ENCODE measurements around the gene MMP1.

- TF ChIP-seq, protein P1, sequence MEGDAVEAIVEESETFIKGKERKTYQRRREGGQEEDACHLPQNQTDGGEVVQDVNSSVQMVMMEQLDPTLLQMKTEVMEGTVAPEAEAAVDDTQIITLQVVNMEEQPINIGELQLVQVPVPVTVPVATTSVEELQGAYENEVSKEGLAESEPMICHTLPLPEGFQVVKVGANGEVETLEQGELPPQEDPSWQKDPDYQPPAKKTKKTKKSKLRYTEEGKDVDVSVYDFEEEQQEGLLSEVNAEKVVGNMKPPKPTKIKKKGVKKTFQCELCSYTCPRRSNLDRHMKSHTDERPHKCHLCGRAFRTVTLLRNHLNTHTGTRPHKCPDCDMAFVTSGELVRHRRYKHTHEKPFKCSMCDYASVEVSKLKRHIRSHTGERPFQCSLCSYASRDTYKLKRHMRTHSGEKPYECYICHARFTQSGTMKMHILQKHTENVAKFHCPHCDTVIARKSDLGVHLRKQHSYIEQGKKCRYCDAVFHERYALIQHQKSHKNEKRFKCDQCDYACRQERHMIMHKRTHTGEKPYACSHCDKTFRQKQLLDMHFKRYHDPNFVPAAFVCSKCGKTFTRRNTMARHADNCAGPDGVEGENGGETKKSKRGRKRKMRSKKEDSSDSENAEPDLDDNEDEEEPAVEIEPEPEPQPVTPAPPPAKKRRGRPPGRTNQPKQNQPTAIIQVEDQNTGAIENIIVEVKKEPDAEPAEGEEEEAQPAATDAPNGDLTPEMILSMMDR (optimal IDR thresholded peaks at IDR 0.05 in 1 of 3, IDR thresholded peaks at IDR 0.05 in 1 of 3, conservative IDR thresholded peaks at IDR 0.05 in 1 of 3; ENCODE audit: extremely low read depth in 1 of 3, insufficient read depth in 2 of 3, low read length in 3 of 3) = no peak
- no peak for TF ChIP-seq EZH2 (IDR thresholded peaks at IDR 0.05; ENCODE audit: low read length)
These were observed 24.6 kb downstream of the MMP1 start for GRCh38 chr11:102773386-102773785.

Measured in keratinocyte (primary cell).